ENCODE data around the gene MYOM1.
A peak's percentile ranks its signal among the peaks of the same experiment; 100 is the strongest.
"Not testable (repeated sequence)": the region's sequence is repeated elsewhere in the genome, so short reads cannot be mapped to it uniquely, and the experiment has no call there.

Gene MYOM1

DNA sequence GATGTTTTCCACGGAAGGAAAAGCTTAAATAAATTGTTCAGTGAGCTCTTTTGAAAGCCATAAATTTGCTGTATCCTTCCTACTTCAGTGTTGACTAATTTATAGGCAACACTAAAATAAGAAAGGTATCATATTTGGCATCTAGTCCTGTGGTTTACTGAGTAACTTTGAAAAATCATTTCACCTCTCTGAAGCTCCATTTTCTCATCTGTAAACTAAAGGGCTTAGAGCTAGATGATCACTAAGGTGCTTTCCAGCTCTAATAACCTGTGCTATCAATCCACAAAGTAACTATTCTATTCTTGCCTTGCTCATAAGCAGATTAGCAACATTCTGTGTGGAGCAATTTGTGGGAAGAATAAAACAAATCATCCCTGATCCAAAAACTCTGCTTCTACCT, 3.6 kb upstream of the MYOM1 start:
- TF ChIP-seq, protein P1, sequence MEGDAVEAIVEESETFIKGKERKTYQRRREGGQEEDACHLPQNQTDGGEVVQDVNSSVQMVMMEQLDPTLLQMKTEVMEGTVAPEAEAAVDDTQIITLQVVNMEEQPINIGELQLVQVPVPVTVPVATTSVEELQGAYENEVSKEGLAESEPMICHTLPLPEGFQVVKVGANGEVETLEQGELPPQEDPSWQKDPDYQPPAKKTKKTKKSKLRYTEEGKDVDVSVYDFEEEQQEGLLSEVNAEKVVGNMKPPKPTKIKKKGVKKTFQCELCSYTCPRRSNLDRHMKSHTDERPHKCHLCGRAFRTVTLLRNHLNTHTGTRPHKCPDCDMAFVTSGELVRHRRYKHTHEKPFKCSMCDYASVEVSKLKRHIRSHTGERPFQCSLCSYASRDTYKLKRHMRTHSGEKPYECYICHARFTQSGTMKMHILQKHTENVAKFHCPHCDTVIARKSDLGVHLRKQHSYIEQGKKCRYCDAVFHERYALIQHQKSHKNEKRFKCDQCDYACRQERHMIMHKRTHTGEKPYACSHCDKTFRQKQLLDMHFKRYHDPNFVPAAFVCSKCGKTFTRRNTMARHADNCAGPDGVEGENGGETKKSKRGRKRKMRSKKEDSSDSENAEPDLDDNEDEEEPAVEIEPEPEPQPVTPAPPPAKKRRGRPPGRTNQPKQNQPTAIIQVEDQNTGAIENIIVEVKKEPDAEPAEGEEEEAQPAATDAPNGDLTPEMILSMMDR (conservative IDR thresholded peaks at IDR 0.05; ENCODE audit: low read depth, low read length), result no peak
- no peak overlapping the region for H3K4me3 ChIP-seq (ENCODE audit: low read depth, low read length)
- no peak for DNase-seq (ENCODE audit: low read depth)

DNA sequence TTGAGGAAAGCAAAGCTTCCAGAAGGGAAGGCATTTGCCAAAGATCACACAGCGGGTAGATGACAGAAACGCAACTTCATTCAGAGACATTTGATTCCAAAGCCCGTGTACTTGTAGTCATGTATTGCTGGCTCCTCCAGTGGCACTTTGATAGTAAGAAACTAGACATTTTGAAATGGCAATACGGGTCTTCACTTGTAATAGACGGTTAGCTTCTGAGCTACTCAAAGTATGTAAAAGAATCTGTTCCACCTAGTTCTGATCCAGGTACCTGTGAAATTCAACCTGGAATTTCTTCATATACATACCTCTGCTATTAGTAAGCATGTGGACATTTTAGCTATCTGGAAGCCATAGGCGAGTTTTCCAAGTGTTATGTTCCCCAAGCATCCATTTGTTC, 1.7 kb upstream of the MYOM1 start:
- TF ChIP-seq, protein P1 (conservative IDR thresholded peaks at IDR 0.05; ENCODE audit: low read depth, low read length), result no peak
- H3K4me3 ChIP-seq (ENCODE audit: low read depth, low read length), result no peak overlapping the region
- no peak for DNase-seq (ENCODE audit: low read depth)

DNA sequence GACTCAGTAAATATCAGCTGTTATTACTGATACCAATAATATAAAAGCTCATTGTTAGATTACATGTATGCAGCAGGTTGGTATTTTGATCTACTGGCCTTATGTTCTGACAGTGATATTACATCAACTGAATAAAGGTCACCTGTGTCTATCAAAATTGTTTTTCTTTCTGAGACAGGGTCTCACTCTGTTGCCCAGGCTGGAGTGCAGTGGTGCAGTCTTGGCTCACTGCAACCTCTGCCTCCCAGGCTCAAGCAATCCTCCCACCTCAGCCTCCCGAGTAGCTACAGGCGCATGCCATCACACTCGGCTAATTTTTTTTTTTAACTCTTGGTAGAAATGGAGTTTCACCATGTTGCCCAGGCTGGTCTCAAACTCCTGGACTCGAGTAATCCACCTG, 1.1 kb upstream of the MYOM1 start:
- not testable (repeated sequence) for DNase-seq (ENCODE audit: low read depth); H3K4me3 ChIP-seq (ENCODE audit: low read depth, low read length)

DNA sequence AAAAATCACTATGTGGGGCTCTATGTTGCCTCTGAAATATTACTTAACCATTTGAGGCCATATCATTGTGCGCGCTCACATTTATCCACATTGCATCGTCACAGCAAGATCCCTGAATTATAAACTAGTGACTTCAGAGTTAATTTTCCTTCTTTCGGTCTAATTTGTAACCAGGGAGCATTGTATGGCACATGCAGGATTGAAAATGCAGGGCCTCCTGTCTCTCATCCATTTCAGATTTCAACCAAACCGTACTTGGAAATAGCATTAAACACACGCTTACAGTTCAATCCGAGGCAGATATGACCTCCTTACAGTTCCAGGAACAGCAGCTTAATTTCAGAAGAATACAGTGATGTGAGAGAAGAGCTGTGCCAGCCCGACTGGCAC, 532 bp downstream of the MYOM1 start:
- TF ChIP-seq, protein P1 (conservative IDR thresholded peaks at IDR 0.05; ENCODE audit: low read depth, low read length), result no peak
- DNase-seq (ENCODE audit: low read depth), result no peak
- H3K4me3 ChIP-seq (ENCODE audit: low read depth, low read length), result no peak overlapping the region

DNA sequence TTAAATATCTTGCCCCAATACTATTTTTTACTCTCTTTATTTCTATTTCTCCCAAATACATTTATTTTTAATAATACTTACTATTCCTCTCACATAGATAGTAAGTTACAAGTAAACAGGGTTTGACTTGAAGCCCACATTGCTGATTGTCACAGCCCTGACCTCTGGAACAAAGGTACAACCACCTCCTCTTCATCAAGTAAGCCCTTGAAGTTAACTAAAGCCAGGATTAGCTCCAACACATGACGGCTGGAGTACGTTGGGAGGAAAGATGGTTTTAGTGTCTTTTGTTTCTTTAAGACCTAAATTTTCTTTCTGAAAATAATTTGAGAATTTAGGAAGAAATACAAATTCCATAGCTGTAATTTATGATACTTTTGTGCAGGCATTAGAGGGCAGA, 949 bp downstream of the MYOM1 start:
- no peak for DNase-seq (ENCODE audit: low read depth)
- no peak overlapping the region for H3K4me3 ChIP-seq (ENCODE audit: low read depth, low read length)
- TF ChIP-seq, protein P1 (conservative IDR thresholded peaks at IDR 0.05; ENCODE audit: low read depth, low read length), result no peak

DNA sequence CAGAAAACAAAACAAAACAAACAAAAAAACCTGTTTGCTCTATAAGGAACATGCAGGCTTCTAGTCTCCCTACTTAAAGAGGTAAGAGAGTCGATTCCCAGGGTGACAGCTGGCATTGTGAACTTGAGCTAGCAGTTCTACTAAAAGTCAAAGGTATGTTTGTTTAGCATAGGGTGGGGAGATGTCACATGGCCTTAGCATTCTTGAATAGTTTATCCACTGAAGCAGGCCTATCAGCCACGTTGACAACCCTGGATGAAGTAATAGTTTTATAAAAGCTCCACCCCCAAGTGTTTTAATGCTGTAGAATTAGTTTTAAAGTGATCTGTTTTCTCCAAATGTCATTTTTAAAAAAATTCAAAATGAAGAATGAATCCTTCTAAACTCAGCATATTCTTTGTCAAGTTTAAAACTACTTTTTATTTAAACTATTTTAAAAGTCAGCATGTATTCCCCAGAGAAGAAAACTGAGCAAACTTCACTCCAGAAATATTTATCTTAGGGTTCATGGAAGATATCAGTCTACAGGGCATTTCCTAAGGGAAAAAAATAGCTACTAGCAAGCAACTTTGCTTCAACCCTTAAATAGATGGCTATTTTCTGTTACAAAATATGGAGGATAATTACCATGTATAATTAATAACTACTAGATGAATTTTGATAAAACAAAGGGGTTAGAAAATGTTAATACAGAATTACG, 1.7 kb downstream of the MYOM1 start:
- TF ChIP-seq, protein P1 (conservative IDR thresholded peaks at IDR 0.05; ENCODE audit: low read depth, low read length), result no peak
- DNase-seq (ENCODE audit: low read depth), result peak; percentile 59

DNA sequence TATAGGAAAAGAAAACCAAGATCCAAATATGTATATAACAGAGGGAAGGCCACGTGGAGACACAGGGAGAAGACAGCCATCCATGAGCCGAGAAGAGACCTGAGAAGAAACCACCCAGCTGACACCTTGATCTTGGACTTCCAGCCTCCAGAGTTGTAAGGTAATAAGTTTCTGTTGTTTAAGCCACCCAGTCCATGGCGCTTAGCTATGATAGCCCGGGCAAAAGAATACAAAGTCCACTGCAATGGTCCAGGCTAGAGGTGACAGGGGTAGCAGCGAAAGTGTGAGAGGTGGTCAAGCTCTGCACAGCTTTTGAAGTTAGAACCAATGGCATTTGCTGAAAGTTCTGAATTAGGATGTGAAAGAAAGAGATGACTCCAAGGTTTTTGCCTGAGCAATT, 2.8 kb downstream of the MYOM1 start:
- no peak for DNase-seq (ENCODE audit: low read depth)
- TF ChIP-seq, protein P1 (conservative IDR thresholded peaks at IDR 0.05; ENCODE audit: low read depth, low read length), result no peak
- no peak overlapping the region for H3K4me3 ChIP-seq (ENCODE audit: low read depth, low read length)

More for the DNA sequence above, 1.7 kb downstream of the MYOM1 start:
- no peak overlapping the region for H3K4me3 ChIP-seq (ENCODE audit: low read depth, low read length)

Measured in choroid plexus epithelial cell (primary cell).